ENCODE measurements around the gene ZRANB1. TPM values are rescaled to one million over a fixed set of nuclear protein-coding genes. Genes with fewer than 3 reads are reported as not detected.

Gene ZRANB1
- total and polyA plus RNA-seq, 2 experiments from 2014 or later, result 6.6 to 21.9 TPM

DNA sequence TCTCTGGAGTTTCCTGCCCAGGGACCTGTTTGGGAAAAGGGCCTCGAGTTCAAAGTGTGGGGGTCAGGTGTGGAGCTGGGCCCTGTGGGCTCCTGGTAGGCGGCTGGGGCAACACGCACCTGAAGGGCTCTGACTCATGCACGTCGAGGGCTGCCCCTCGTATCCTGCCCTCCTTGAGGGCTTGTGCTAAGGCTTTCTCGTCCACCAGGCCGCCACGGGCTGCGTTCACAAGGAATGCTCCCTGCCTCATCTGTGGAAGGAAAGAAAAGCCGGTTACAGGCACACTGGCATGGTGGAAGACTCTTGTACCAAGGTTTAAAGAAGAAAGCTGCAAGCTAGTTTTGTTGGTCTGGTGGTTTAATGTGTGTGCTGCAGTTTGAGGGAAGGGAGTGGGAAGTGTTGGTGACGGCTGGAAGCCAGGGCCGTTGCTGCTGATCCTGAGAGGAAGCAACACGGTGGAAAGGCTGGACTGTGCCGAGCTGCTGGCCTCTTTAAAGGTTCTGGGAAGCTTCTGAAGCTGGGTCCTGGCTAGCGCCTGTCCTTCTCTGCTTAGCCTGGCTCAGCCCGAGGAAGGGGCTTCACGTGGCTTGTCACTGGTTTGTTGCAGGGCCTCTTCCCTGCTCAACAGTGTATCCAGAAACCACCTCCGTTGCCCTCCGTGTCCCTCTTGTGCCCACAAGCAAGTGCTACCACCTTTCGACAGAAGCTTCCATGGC is 52.0 kb downstream of the ZRANB1 start:
- H3K4me1 ChIP-seq (ENCODE audit: insufficient read depth), result peaks cover 6% of the 10 kb centered on the region; the same call in 1 of the 2 replicates
- no peak overlapping the region for H3K4me3 ChIP-seq
- H2AFZ ChIP-seq, result no peak overlapping the region
- no peaks in the 10 kb centered on the region for H4K20me1 ChIP-seq (ENCODE audit: insufficient read depth)
- no peaks in the 10 kb centered on the region for H3K27me3 ChIP-seq (replicated peaks; ENCODE audit: insufficient read depth)
- no peak for DNase-seq
- peaks cover 13% of the 10 kb centered on the region; the same call in 1 of the 2 replicates for H3K79me2 ChIP-seq (ENCODE audit: insufficient read depth)
- in situ Hi-C loops (cut with MboI), result no loop called here
- no peak overlapping the region for H3K27ac ChIP-seq
- WGBS, 2 experiments (ENCODE audit: low coverage in 1 of 2, low lambda C conversion rate in 2 of 2, missing lambda C conversion rate in 2 of 2), result 86 to 87% methylated on average over 21 of the region's 21 CpGs
- peaks cover 35% of the 10 kb centered on the region for H3K36me3 ChIP-seq (ENCODE audit: low read depth)
- H3K4me2 ChIP-seq (ENCODE audit: unreplicated experiment), result no peak overlapping the region
- no peaks in the 10 kb centered on the region for H3K9me3 ChIP-seq (ENCODE audit: low read depth)
- H3K9me2 ChIP-seq (ENCODE audit: insufficient read depth), result no peaks in the 10 kb centered on the region
- TF ChIP-seq EZH2phosphoT487 (IDR thresholded peaks at IDR 0.05; ENCODE audit: insufficient read depth, low read depth) (no peak), EZH2 (IDR thresholded peaks at IDR 0.05; ENCODE audit: insufficient read depth, poor library complexity, severe bottlenecking) (no peak)
- no peak overlapping the region for H3K9ac ChIP-seq
- peaks cover 46% of the 10 kb centered on the region for H3F3A ChIP-seq (ENCODE audit: insufficient read depth)

GRCh38 chr10:124994573-124995473 is 52.9 kb downstream of the ZRANB1 start:
- Histone ChIP-seq H3K4me1 (ENCODE audit: insufficient read depth) (peaks cover 3% of the 10 kb centered on the region), H3K4me3 (no peak overlapping the region), H3K9me3 (ENCODE audit: low read depth) (no peaks in the 10 kb centered on the region), H3K4me2 (ENCODE audit: unreplicated experiment) (no peak overlapping the region), H3K36me3 (ENCODE audit: low read depth) (peaks cover 35% of the 10 kb centered on the region), H3K27ac (no peak overlapping the region), H3F3A (ENCODE audit: insufficient read depth) (peaks cover 39% of the 10 kb centered on the region), H3K9me2 (ENCODE audit: insufficient read depth) (no peaks in the 10 kb centered on the region), H3K9ac (no peak overlapping the region), H4K20me1 (ENCODE audit: insufficient read depth) (no peaks in the 10 kb centered on the region), H3K27me3 (replicated peaks; ENCODE audit: insufficient read depth) (no peaks in the 10 kb centered on the region), H2AFZ (no peak overlapping the region), H3K79me2 (ENCODE audit: insufficient read depth) (peaks cover 15% of the 10 kb centered on the region; the same call in 1 of the 2 replicates)
- in situ Hi-C loops (cut with MboI), result no loop called here
- no peak for DNase-seq
- WGBS, 2 experiments (ENCODE audit: low coverage in 1 of 2, low lambda C conversion rate in 2 of 2, missing lambda C conversion rate in 2 of 2), result 83 to 85% methylated on average over 31 of the region's 31 CpGs
- TF ChIP-seq EZH2phosphoT487 (IDR thresholded peaks at IDR 0.05; ENCODE audit: insufficient read depth, low read depth) (no peak), EZH2 (IDR thresholded peaks at IDR 0.05; ENCODE audit: insufficient read depth, poor library complexity, severe bottlenecking) (no peak)

DNA sequence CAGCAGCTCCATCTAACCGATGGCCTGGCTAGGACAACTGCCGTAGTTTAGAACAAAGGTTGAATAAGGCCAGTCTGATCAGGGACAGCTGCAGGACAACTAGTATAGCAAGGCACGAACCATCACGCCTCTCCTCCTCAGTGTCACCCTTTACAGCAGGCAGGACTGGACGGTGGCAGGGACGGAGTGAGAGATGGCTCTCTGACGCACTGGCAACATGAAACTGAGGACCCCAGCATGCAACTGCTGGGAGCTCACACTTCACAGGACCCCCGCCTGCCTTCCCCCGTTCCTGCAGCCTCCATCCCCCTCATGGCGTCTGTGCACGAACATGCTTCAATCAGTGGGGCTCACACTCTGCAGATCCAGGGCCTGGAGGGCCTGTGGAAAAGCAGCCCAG is 53.7 kb downstream of the ZRANB1 start:
- Histone ChIP-seq H3K36me3 (ENCODE audit: low read depth) (peaks cover 29% of the 10 kb centered on the region), H3K27me3 (replicated peaks; ENCODE audit: insufficient read depth) (no peaks in the 10 kb centered on the region), H3F3A (ENCODE audit: insufficient read depth) (peaks cover 31% of the 10 kb centered on the region), H4K20me1 (ENCODE audit: insufficient read depth) (no peaks in the 10 kb centered on the region), H3K9ac (no peak overlapping the region), H3K79me2 (ENCODE audit: insufficient read depth) (peaks cover 16% of the 10 kb centered on the region; the same call in 1 of the 2 replicates), H3K4me2 (ENCODE audit: unreplicated experiment) (no peak overlapping the region), H3K9me2 (ENCODE audit: insufficient read depth) (no peaks in the 10 kb centered on the region), H3K4me3 (no peak overlapping the region), H2AFZ (no peak overlapping the region), H3K4me1 (ENCODE audit: insufficient read depth) (peaks cover 8% of the 10 kb centered on the region), H3K9me3 (ENCODE audit: low read depth) (no peaks in the 10 kb centered on the region), H3K27ac (no peak overlapping the region)
- in situ Hi-C loops (cut with MboI), result no loop called here
- TF ChIP-seq EZH2phosphoT487 (IDR thresholded peaks at IDR 0.05; ENCODE audit: insufficient read depth, low read depth), result no peak
- TF ChIP-seq EZH2 (IDR thresholded peaks at IDR 0.05; ENCODE audit: insufficient read depth, poor library complexity, severe bottlenecking), result no peak
- DNase-seq, result no peak
- WGBS, 2 experiments (ENCODE audit: low coverage in 1 of 2, low lambda C conversion rate in 2 of 2, missing lambda C conversion rate in 2 of 2), result 88 to 90% methylated on average over 11 of the region's 11 CpGs

DNA sequence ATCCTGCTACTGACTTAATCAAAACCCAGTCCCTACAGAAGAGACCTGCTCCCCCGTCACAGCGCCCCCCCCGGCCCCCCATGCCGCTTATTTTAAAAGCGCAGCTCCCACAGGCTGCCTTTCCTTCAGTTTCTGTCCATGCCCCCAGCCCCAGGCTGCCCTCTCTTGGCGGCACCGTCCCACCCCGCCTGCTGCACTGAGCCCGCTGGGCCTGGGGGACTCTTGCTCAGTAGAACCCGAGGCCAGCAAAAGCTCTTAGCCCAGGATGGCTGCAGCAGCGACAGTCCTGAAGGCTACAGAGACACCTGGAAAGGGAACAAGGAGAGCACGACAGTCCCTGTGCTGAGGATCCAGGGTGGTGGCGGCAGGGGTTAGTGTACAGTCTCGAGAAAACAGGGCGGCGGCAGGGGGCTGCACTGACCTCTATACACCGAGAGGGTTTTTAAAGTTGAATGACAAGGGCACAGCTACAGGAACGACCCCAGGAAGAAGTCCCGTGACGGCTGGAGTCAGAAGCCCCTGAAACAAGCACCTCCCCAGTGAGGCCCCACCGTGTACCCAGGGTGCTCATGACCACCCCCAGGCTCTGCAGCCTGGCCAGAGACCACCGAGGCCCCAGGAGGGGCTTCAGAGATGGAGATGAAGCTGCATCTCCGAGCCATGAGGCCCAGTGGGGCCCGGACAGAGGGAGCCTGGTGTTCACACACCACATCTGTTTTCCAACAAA is 54.4 kb downstream of the ZRANB1 start:
- DNase-seq, result no peak
- H3K79me2 ChIP-seq (ENCODE audit: insufficient read depth), result peaks cover 23% of the 10 kb centered on the region; the same call in 1 of the 2 replicates
- no peak overlapping the region for H3K9ac ChIP-seq
- no peak overlapping the region for H2AFZ ChIP-seq
- TF ChIP-seq EZH2 (IDR thresholded peaks at IDR 0.05; ENCODE audit: insufficient read depth, poor library complexity, severe bottlenecking) (no peak), EZH2phosphoT487 (IDR thresholded peaks at IDR 0.05; ENCODE audit: insufficient read depth, low read depth) (no peak)
- no peak overlapping the region for H3K4me3 ChIP-seq
- 90 to 91% methylated on average over 19 to 24 of the region's 24 CpGs for WGBS, 2 experiments (ENCODE audit: low coverage in 1 of 2, low lambda C conversion rate in 2 of 2, missing lambda C conversion rate in 2 of 2)
- H3K27ac ChIP-seq, result no peak overlapping the region
- H3K9me3 ChIP-seq (ENCODE audit: low read depth), result no peaks in the 10 kb centered on the region
- in situ Hi-C loops (cut with MboI), result no loop called here
- H4K20me1 ChIP-seq (ENCODE audit: insufficient read depth), result no peaks in the 10 kb centered on the region
- H3K9me2 ChIP-seq (ENCODE audit: insufficient read depth), result no peaks in the 10 kb centered on the region
- peaks cover 8% of the 10 kb centered on the region for H3K4me1 ChIP-seq (ENCODE audit: insufficient read depth)
- H3K4me2 ChIP-seq (ENCODE audit: unreplicated experiment), result no peak overlapping the region
- H3K36me3 ChIP-seq (ENCODE audit: low read depth), result peaks cover 31% of the 10 kb centered on the region
- peaks cover 31% of the 10 kb centered on the region for H3F3A ChIP-seq (ENCODE audit: insufficient read depth)
- no peaks in the 10 kb centered on the region for H3K27me3 ChIP-seq (replicated peaks; ENCODE audit: insufficient read depth)

All from GM23248 (cell line).